ENCODE data around the gene RXRA.

Gene RXRA

DNA sequence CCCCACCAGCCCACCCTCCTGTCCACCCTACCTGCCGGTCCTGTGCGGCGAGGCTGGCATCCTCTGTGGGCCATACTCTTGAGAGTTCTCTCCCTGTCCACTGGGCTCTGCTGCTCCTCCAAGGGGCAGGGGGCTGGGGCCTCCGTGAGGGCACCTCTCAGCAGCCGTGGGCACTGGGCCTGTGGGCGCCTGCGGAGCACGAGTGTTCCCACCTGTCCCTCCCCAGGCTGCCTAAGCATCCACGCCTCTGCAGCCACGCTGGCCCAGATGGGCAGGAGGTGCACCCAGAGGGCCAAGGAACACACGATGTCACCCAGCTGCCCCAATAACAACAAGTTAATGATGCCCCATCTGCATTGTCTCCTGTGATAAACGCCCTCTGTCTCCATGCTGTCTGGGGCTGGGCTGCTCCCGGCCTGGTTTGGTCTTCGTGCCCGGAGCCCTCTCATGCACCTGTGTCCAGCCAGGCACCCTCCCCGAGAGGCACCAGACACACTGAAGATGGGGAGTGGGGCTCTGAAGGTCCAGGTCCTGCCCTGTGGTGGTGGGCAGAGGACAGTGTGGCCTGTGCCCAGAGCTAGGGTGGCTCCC lies 114.5 kb downstream of the RXRA start:
- no peak overlapping the region for H3K27ac ChIP-seq (ENCODE audit: low read depth, low read length)
- peaks cover 3% of the 10 kb centered on the region; the same call in 1 of the 2 replicates for H3K9me3 ChIP-seq (ENCODE audit: control insufficient read depth, insufficient read depth, low read depth, low read length)
- H3K36me3 ChIP-seq (ENCODE audit: control insufficient read depth, insufficient read depth, low read length): peaks cover 8% of the 10 kb centered on the region
- peaks cover 12% of the 10 kb centered on the region; the same call in 1 of the 2 replicates for H3K4me1 ChIP-seq (ENCODE audit: control insufficient read depth, insufficient read depth, low read length)
- H3K9ac ChIP-seq (ENCODE audit: low read length): no peak overlapping the region
- no peaks in the 10 kb centered on the region for H3K27me3 ChIP-seq (ENCODE audit: control insufficient read depth, insufficient read depth, low read length)
- no peak overlapping the region for H3K4me3 ChIP-seq (ENCODE audit: low read depth, low read length)

DNA sequence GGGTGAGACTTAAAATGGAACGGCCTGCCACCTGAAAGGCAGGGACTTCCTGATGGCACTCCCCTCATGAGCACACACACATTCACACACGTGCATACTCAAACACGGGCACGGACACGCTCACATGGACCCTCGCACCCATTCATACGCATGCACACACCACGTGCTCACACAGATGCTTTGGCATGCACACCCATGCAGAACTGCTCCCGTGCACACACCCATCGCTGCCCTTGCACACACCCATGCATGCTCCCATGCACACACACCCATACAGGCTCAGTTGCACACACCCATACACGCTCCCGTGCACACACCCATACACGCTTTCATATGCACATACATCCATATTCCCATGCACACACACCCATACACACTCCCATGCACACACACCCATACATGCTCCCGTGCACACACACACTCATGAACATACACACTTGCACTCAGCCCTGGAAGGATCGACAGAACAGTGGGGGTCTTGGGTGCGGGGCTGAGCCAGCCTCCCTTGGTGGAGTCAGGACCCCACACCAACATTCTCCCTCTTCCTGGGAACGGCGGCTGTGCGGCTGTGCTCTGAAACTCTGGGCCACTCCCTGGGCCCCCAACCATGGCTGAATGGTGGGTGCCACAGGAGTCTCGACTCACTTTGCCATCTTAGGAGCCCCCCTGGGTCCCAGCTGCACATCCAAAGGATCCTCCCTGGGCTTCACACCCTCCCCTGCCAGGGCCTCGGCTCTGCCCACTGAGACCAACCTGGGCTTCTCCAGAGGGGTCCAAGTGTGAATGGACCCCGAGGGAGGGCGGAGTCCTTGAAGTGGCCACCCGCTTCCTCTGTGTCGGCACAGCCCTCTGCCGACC lies 115.2 kb downstream of the RXRA start:
- H3K27ac ChIP-seq (ENCODE audit: low read depth, low read length): no peak overlapping the region
- H3K9ac ChIP-seq (ENCODE audit: low read length): no peak overlapping the region
- peaks cover 12% of the 10 kb centered on the region; the same call in 1 of the 2 replicates for H3K4me1 ChIP-seq (ENCODE audit: control insufficient read depth, insufficient read depth, low read length)
- H3K4me3 ChIP-seq (ENCODE audit: low read depth, low read length): no peak overlapping the region
- no peaks in the 10 kb centered on the region for H3K27me3 ChIP-seq (ENCODE audit: control insufficient read depth, insufficient read depth, low read length)
- peaks cover 2% of the 10 kb centered on the region; the same call in 1 of the 2 replicates for H3K36me3 ChIP-seq (ENCODE audit: control insufficient read depth, insufficient read depth, low read length)
- peaks cover 3% of the 10 kb centered on the region; the same call in 1 of the 2 replicates for H3K9me3 ChIP-seq (ENCODE audit: control insufficient read depth, insufficient read depth, low read depth, low read length)

DNA sequence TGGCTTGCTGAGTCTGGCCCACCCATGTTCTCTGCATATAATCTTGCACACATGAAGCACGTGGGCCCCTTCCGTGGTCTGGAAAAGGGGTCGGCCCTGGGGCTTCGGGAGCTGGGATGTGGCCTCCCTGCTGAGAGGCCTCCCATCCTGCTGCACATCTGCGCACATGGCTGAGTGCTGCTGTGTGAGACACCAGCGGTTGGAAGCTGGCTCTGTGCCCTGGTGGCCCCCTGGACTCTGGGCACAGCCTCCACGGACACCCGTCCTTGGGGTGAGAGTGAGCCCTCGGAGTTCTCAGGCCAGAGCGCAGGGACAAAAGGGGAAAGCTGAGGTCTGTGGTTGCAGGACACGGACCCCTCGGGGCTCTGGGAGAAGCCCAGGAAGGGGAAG lies 115.8 kb downstream of the RXRA start:
- Histone ChIP-seq H3K9ac (ENCODE audit: low read length) (no peak overlapping the region), H3K4me1 (ENCODE audit: control insufficient read depth, insufficient read depth, low read length) (peaks cover 10% of the 10 kb centered on the region; the same call in 1 of the 2 replicates), H3K36me3 (ENCODE audit: control insufficient read depth, insufficient read depth, low read length) (no peaks in the 10 kb centered on the region), H3K27me3 (ENCODE audit: control insufficient read depth, insufficient read depth, low read length) (no peaks in the 10 kb centered on the region), H3K27ac (ENCODE audit: low read depth, low read length) (no peak overlapping the region), H3K9me3 (ENCODE audit: control insufficient read depth, insufficient read depth, low read depth, low read length) (peaks cover 4% of the 10 kb centered on the region), H3K4me3 (ENCODE audit: low read depth, low read length) (no peak overlapping the region)

DNA sequence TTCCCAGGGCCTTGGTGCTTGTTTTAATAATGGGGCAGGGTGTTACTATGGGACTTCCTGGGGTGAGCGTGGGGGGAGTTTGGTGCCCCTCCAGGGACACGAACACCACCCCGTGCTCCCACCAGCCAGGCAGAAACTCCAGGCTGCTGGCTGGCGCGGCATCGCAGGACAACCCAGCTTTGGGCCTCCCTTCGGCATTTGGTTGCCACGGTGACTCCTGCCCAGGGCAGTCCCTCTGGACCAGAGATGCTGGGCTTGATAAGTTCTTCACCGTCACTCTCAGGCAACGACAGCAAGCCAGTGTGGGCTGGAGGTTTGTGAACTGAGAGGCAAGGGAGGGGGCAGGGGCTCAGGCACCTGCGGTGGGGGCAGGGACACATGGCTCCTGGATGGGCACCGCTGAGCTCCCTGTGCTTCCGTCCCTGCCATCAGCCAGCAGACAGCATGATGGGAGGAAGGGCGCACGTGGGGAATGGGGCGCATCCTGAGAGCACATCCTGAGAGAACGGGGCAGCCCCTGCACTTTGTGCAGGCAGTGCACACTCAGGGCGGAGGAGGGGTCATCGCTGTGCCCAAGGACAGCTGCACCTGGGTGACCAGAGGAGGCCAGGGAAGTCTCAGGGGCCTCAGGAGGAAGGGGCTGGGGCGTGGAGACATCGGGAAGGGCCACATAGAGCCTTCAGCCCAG lies 116.4 kb downstream of the RXRA start:
- Histone ChIP-seq H3K36me3 (ENCODE audit: control insufficient read depth, insufficient read depth, low read length) (no peaks in the 10 kb centered on the region), H3K9ac (ENCODE audit: low read length) (no peak overlapping the region), H3K4me1 (ENCODE audit: control insufficient read depth, insufficient read depth, low read length) (peaks cover 5% of the 10 kb centered on the region; the same call in 1 of the 2 replicates), H3K27ac (ENCODE audit: low read depth, low read length) (no peak overlapping the region), H3K4me3 (ENCODE audit: low read depth, low read length) (no peak overlapping the region), H3K9me3 (ENCODE audit: control insufficient read depth, insufficient read depth, low read depth, low read length) (peaks cover 9% of the 10 kb centered on the region), H3K27me3 (ENCODE audit: control insufficient read depth, insufficient read depth, low read length) (no peaks in the 10 kb centered on the region)

DNA sequence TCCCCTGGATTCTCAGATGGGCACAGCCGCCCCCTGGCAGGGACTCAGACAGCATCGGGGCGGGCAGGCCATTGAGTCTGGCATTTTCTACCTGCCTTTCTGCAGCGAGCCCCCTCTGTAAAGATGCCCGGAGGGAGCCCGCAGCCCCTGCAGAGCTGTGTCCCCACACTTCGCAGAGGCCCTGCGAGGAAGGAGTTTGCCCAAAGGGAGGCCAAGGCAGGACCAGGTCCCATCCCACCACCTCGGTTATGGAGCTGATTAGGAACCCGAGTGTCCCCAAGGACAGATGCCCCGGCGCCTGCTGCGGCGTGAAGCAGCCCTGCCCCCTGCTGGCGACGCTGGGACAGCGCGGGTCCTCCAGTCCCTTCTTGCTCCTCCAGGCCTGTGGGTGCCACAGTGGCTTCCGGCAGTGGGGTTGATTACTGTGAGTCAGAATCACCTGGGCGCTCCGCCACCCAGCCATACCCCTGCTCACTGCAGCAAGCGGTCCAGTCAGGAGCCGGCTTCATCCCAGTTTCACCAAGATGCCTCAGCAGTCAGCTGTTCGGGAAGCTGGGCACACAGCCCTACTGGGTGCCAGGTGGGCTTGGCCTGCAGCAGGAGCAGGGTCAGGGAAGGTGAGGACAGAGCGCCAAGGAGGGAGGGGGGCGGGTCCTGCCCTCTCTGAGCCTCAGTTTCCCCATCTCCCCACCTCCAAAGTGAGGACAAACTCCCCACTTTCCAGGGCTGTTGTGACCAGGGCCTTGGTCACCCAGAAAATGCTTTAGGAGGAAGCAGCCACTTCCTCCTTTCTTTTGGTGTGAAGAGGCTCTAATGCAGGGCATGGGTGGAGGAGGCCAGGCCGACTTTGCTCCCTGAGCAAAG lies 117.2 kb downstream of the RXRA start:
- Histone ChIP-seq H3K9ac (ENCODE audit: low read length) (no peak overlapping the region), H3K4me3 (ENCODE audit: low read depth, low read length) (no peak overlapping the region), H3K27me3 (ENCODE audit: control insufficient read depth, insufficient read depth, low read length) (no peaks in the 10 kb centered on the region), H3K27ac (ENCODE audit: low read depth, low read length) (no peak overlapping the region), H3K4me1 (ENCODE audit: control insufficient read depth, insufficient read depth, low read length) (no peaks in the 10 kb centered on the region), H3K36me3 (ENCODE audit: control insufficient read depth, insufficient read depth, low read length) (no peaks in the 10 kb centered on the region), H3K9me3 (ENCODE audit: control insufficient read depth, insufficient read depth, low read depth, low read length) (peaks cover 17% of the 10 kb centered on the region)

DNA sequence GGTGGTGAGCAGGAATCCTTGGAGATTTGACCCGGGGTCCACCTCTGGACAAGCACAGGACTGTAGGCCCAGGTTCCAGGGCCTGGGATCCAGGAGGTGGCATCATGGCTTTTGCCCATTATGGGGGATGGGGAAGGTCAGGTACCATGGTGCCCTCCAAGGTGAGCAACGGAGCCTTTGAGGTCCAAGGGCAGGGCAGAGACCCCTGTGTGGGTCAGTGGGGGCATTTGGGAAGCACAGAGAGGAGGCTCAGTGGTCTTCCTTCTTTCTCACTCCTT lies 117.7 kb downstream of the RXRA start:
- no peak overlapping the region for H3K9ac ChIP-seq (ENCODE audit: low read length)
- H3K4me3 ChIP-seq (ENCODE audit: low read depth, low read length): no peak overlapping the region
- H3K4me1 ChIP-seq (ENCODE audit: control insufficient read depth, insufficient read depth, low read length): no peaks in the 10 kb centered on the region
- H3K9me3 ChIP-seq (ENCODE audit: control insufficient read depth, insufficient read depth, low read depth, low read length): peaks cover 22% of the 10 kb centered on the region
- H3K27me3 ChIP-seq (ENCODE audit: control insufficient read depth, insufficient read depth, low read length): no peaks in the 10 kb centered on the region
- no peaks in the 10 kb centered on the region for H3K36me3 ChIP-seq (ENCODE audit: control insufficient read depth, insufficient read depth, low read length)
- no peak overlapping the region for H3K27ac ChIP-seq (ENCODE audit: low read depth, low read length)

DNA sequence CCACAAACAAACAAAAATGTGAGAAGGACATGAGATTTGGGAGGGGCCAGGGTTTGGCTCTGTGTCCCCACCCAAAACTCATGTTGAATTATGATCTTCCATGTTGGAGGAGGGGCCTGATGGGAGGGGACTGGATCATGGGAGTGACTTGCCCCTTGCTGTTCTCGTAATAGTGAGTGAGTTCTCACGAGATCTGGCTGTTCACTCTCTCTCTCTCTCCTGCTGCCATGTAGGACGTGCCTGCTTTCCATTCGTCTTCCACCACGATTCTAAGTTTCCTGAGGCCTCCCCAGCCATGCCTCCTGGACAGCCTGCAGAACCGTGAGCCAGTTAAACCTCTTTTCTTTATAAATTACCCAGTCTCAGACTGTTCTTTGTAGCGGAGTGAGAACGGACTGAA lies 118.7 kb downstream of the RXRA start:
- Histone ChIP-seq H3K36me3 (ENCODE audit: control insufficient read depth, insufficient read depth, low read length) (no peaks in the 10 kb centered on the region), H3K27ac (ENCODE audit: low read depth, low read length) (no peak overlapping the region), H3K9me3 (ENCODE audit: control insufficient read depth, insufficient read depth, low read depth, low read length) (peaks cover 27% of the 10 kb centered on the region), H3K4me1 (ENCODE audit: control insufficient read depth, insufficient read depth, low read length) (peaks cover 3% of the 10 kb centered on the region; the same call in 1 of the 2 replicates), H3K27me3 (ENCODE audit: control insufficient read depth, insufficient read depth, low read length) (no peaks in the 10 kb centered on the region), H3K9ac (ENCODE audit: low read length) (no peak overlapping the region), H3K4me3 (ENCODE audit: low read depth, low read length) (no peak overlapping the region)

DNA sequence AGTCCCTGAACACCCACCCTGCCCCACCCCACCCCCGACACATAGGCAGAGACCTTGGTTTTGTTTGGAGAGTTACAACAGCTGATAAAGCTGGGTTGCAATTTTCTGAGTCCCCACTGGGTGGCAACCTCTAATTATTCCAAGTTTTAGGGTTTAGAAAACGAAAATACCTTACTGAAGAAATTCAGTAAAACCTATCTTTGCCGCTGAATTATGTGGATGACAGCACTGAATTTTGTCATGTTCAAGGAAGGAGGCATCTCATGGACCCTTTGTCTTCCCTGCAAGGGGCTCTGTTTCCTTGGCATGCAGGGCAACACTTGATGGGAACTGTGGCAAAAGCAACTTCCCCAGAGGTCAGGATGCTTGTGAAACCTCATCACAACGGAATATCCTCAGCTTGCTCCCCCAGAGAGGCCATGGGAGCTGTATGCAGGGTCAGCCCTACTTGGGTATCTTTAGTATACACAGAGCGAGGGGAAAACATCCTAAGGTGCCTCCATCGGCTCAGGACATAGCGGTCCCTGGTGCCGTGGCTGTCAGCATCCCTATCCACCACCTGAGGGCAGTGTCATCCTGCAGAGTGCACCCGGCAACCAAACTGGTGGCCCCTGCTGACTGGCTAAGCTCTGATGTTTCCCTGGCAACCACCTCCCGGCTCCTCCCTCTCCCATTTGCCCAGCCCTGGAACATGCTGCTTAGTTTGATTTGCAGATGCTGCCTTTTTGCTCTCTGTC lies 123.1 kb downstream of the RXRA start:
- H3K9me3 ChIP-seq (ENCODE audit: control insufficient read depth, insufficient read depth, low read depth, low read length): peaks cover 27% of the 10 kb centered on the region

DNA sequence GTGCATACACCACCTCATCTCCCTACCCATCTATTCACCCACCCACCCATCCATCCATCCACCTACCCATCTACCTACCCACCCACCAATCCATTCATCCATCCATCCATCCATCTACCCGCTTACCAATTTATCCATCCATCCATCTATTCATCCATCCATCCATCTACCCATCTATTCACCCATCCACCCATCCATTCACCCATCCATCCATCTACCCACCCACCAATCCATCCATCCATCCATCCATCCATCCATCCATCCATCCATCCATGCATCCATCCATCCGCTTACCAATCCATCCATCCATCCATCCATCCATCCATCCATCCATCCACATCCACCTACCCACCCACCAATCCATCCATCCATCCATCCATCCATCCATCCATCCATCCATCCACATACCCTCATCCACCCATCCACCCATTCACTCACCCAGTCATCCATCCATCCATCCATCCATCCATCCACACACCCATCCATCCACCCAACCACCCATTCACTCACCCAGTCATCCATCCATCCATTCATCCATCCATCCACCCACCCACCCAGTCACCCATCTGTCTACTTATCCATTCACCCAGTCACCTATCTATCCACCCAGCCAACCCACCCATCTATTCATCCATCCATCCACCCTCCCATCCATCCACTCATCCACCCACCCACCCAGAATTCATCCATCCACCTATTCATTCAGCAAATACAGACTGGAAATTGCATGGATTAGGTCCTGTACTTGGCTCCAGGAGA lies 125.6 kb downstream of the RXRA start:
- peaks cover 7% of the 10 kb centered on the region; the same call in 1 of the 2 replicates for H3K4me1 ChIP-seq (ENCODE audit: control insufficient read depth, insufficient read depth, low read length)

More for the DNA sequence above, 123.1 kb downstream of the RXRA start:
- H3K36me3 ChIP-seq (ENCODE audit: control insufficient read depth, insufficient read depth, low read length): no peaks in the 10 kb centered on the region
- H3K27ac ChIP-seq (ENCODE audit: low read depth, low read length): no peak overlapping the region
- H3K27me3 ChIP-seq (ENCODE audit: control insufficient read depth, insufficient read depth, low read length): no peaks in the 10 kb centered on the region
- H3K4me3 ChIP-seq (ENCODE audit: low read depth, low read length): no peak overlapping the region
- peaks cover 4% of the 10 kb centered on the region; the same call in 1 of the 2 replicates for H3K4me1 ChIP-seq (ENCODE audit: control insufficient read depth, insufficient read depth, low read length)
- no peak overlapping the region for H3K9ac ChIP-seq (ENCODE audit: low read length)

More for the DNA sequence above, 125.6 kb downstream of the RXRA start:
- H3K9ac ChIP-seq (ENCODE audit: low read length): no peak overlapping the region
- H3K27ac ChIP-seq (ENCODE audit: low read depth, low read length): no peak overlapping the region
- H3K9me3 ChIP-seq (ENCODE audit: control insufficient read depth, insufficient read depth, low read depth, low read length): peaks cover 24% of the 10 kb centered on the region
- no peak overlapping the region for H3K4me3 ChIP-seq (ENCODE audit: low read depth, low read length)
- H3K36me3 ChIP-seq (ENCODE audit: control insufficient read depth, insufficient read depth, low read length): no peaks in the 10 kb centered on the region
- no peaks in the 10 kb centered on the region for H3K27me3 ChIP-seq (ENCODE audit: control insufficient read depth, insufficient read depth, low read length)
